SIG-M5 treated with dmso at 0.1 percent for 504 hours (cell line): ENCODE data around the gene EFTUD2.
"Not testable (repeated sequence)": the region's sequence is repeated elsewhere in the genome, so short reads cannot be mapped to it uniquely, and the experiment has no call there.

Experiments used
- DNase-seq: peaks from one replicate; lab custom pipeline; 2025; ENCODE audit not compliant: unreplicated experiment; lab: John Stamatoyannopoulos, UW

The EFTUD2 gene

GRCh38 chr17:44899074-44899782, at the start of gene EFTUD2:
Gene EFTUD2, minus strand, starts transcription at chr17:44899445. Its CDS starts 4,924 bp downstream, at chr17:44894521.
- peak; percentile 89 for DNase-seq

GRCh38 chr17:44948315-44948795, 49.1 kb upstream of the EFTUD2 start:
- DNase-seq: no peak

GRCh38 chr17:44947461-44948314, 48.4 kb upstream of the EFTUD2 start, which contains the start of gene KIF18B:
Gene KIF18B, minus strand, starts transcription at chr17:44947773. Its CDS starts 11,429 bp downstream, at chr17:44936344.
- peak; percentile 99 for DNase-seq

- DNase-seq: not testable (repeated sequence)
Observed at GRCh38 chr17:44945652-44946051, 46.4 kb upstream of the EFTUD2 start.

- no peak for DNase-seq
Observed at GRCh38 chr17:44942456-44942855, 43.2 kb upstream of the EFTUD2 start.

- no peak for DNase-seq
Observed at GRCh38 chr17:44941712-44942331, 42.6 kb upstream of the EFTUD2 start.

- no peak for DNase-seq
Observed at GRCh38 chr17:44940768-44941167, 41.5 kb upstream of the EFTUD2 start.

GRCh38 chr17:44940317-44940716, 41.1 kb upstream of the EFTUD2 start:
- no peak for DNase-seq

GRCh38 chr17:44935116-44935515, 35.9 kb upstream of the EFTUD2 start:
- DNase-seq: no peak

GRCh38 chr17:44934745-44935105, 35.5 kb upstream of the EFTUD2 start:
- DNase-seq: no peak

GRCh38 chr17:44933824-44934744, 34.8 kb upstream of the EFTUD2 start:
- no peak for DNase-seq

- no peak for DNase-seq
Observed at GRCh38 chr17:44932787-44933097, 33.5 kb upstream of the EFTUD2 start.

GRCh38 chr17:44932096-44932786, 33.0 kb upstream of the EFTUD2 start:
- no peak for DNase-seq

GRCh38 chr17:44931376-44931775, 32.1 kb upstream of the EFTUD2 start:
- DNase-seq: no peak

GRCh38 chr17:44930667-44931066, 31.4 kb upstream of the EFTUD2 start:
- no peak for DNase-seq

- no peak for DNase-seq
Observed at GRCh38 chr17:44928950-44929720, 29.9 kb upstream of the EFTUD2 start.

- DNase-seq: no peak
Observed at GRCh38 chr17:44928136-44928535, 28.9 kb upstream of the EFTUD2 start.

- DNase-seq: no peak
Observed at GRCh38 chr17:44927696-44928095, 28.5 kb upstream of the EFTUD2 start.

- DNase-seq: no peak
Observed at GRCh38 chr17:44926821-44927525, 27.7 kb upstream of the EFTUD2 start.
